ENCODE results near the gene SIRT2.
"Not testable (repeated sequence)": the region's sequence is repeated elsewhere in the genome, so short reads cannot be mapped to it uniquely, and the experiment has no call there.

DNA sequence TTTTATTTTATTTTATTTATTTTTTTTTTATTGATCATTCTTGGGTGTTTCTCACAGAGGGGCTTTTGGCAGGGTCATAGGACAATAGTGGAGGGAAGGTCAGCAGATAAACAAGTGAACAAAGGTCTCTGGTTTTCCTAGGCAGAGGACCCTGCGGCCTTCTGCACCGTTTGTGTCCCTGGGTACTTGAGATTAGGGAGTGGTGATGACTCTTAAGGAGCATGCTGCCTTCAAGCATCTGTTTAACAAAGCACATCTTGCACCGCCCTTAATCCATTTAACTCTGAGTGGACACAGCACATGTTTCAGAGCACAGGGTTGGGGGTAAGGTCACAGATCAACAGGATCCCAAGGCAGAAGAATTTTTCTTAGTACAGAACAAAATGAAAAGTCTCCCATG is 44.5 kb downstream of the SIRT2 start:
- TF ChIP-seq, protein P1, sequence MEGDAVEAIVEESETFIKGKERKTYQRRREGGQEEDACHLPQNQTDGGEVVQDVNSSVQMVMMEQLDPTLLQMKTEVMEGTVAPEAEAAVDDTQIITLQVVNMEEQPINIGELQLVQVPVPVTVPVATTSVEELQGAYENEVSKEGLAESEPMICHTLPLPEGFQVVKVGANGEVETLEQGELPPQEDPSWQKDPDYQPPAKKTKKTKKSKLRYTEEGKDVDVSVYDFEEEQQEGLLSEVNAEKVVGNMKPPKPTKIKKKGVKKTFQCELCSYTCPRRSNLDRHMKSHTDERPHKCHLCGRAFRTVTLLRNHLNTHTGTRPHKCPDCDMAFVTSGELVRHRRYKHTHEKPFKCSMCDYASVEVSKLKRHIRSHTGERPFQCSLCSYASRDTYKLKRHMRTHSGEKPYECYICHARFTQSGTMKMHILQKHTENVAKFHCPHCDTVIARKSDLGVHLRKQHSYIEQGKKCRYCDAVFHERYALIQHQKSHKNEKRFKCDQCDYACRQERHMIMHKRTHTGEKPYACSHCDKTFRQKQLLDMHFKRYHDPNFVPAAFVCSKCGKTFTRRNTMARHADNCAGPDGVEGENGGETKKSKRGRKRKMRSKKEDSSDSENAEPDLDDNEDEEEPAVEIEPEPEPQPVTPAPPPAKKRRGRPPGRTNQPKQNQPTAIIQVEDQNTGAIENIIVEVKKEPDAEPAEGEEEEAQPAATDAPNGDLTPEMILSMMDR (IDR thresholded peaks at IDR 0.05), result not testable (repeated sequence)
- not testable (repeated sequence) for TF ChIP-seq POLR2A (IDR thresholded peaks at IDR 0.05)
